ENCODE measurements around the gene NIPAL3. TPM values are rescaled to one million over a fixed set of nuclear protein-coding genes. Genes with fewer than 3 reads are reported as not detected.
"Not testable (repeated sequence)": the region's sequence is repeated elsewhere in the genome, so short reads cannot be mapped to it uniquely, and the experiment has no call there.

NIPAL3 gene
- total RNA-seq, 3 donors from 2014 or later (not counting 1 experiment from before 2014, with no cell fraction given): 16.6 to 31.9 (median 29.4) TPM

GRCh38 chr1:24457866-24458265 lies 42.3 kb downstream of the NIPAL3 start:
- Histone ChIP-seq H3K27me3 (ENCODE audit: control insufficient read depth, insufficient read depth, low read length) (no peaks in the 10 kb centered on the region), H3K4me3 (ENCODE audit: low read length) (no peak overlapping the region), H3K9me3 (ENCODE audit: control insufficient read depth, insufficient read depth, low read length) (no peaks in the 10 kb centered on the region), H3K36me3 (ENCODE audit: control insufficient read depth, insufficient read depth, low read length) (peaks cover 63% of the 10 kb centered on the region), H3K27ac (ENCODE audit: low read length) (no peak overlapping the region), H3K4me1 (ENCODE audit: control insufficient read depth, insufficient read depth, low read length) (no peaks in the 10 kb centered on the region)
- intact Hi-C loops (cut with micrococcal nuclease): no loop called here
- Mint-ChIP-seq H3K4me1 (no peaks in the 10 kb centered on the region), H3K9me3 (no peaks in the 10 kb centered on the region), H3K36me3 (peaks cover 30% of the 10 kb centered on the region), H3K27ac (no peak overlapping the region), H3K4me3 (no peak overlapping the region), H3K27me3 (ENCODE audit: low read depth in 2 of 2) (no peaks in the 10 kb centered on the region)
- no peak for DNase-seq
- WGBS (ENCODE audit: insufficient coverage): 98% methylated on average over 3 of the region's 3 CpGs
- ATAC-seq: no peak
- TF ChIP-seq, protein P1, sequence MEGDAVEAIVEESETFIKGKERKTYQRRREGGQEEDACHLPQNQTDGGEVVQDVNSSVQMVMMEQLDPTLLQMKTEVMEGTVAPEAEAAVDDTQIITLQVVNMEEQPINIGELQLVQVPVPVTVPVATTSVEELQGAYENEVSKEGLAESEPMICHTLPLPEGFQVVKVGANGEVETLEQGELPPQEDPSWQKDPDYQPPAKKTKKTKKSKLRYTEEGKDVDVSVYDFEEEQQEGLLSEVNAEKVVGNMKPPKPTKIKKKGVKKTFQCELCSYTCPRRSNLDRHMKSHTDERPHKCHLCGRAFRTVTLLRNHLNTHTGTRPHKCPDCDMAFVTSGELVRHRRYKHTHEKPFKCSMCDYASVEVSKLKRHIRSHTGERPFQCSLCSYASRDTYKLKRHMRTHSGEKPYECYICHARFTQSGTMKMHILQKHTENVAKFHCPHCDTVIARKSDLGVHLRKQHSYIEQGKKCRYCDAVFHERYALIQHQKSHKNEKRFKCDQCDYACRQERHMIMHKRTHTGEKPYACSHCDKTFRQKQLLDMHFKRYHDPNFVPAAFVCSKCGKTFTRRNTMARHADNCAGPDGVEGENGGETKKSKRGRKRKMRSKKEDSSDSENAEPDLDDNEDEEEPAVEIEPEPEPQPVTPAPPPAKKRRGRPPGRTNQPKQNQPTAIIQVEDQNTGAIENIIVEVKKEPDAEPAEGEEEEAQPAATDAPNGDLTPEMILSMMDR (IDR thresholded peaks at IDR 0.05): no peak

DNA sequence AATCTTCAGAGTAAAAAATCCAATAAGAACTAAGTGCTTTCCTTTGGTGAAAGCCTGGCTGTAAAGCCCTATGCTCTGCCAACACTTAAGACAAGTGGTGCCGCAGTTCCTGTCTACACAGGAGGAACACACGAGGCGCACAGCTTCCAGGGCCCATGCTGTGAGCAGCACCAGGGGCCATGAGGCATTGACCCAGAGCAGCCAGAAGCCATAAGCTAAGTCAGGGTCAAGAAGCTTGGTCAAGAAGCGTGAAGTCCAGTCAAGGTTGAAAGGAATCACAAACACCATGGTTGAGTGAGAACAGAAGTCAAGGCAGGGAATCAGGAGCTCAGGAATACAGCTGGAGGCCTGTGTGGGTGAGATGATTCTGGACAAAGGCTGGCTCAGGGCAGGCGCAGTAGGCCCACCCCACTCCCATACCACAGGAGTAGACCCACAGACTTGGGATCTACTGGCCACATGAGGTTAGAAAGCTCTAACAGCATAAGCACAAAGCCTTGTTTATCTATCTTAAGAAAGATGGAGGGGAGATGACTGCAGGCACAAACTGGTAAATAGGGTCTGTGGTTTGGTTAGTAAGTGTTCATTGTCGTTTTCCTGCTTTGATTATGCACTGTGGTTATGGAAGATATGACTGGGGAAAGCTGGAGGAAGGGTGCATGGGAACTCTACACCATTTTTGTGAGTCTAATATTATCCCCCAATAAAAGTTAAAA lies 44.1 kb downstream of the NIPAL3 start:
- Mint-ChIP-seq H3K4me1 (no peaks in the 10 kb centered on the region), H3K36me3 (peaks cover 33% of the 10 kb centered on the region), H3K27me3 (ENCODE audit: low read depth in 2 of 2) (no peaks in the 10 kb centered on the region), H3K9me3 (no peaks in the 10 kb centered on the region), H3K27ac (no peak overlapping the region), H3K4me3 (no peak overlapping the region)
- DNase-seq (no peak), ATAC-seq (no peak)
- no peak overlapping the region for H3K27ac ChIP-seq (ENCODE audit: low read length)
- H3K36me3 ChIP-seq (ENCODE audit: control insufficient read depth, insufficient read depth, low read length): peaks cover 62% of the 10 kb centered on the region
- no peak overlapping the region for H3K4me3 ChIP-seq (ENCODE audit: low read length)
- TF ChIP-seq, protein P1 (IDR thresholded peaks at IDR 0.05): no peak
- 90% methylated on average over 5 of the region's 6 CpGs for WGBS (ENCODE audit: insufficient coverage)
- H3K9me3 ChIP-seq (ENCODE audit: control insufficient read depth, insufficient read depth, low read length): no peaks in the 10 kb centered on the region
- no peaks in the 10 kb centered on the region for H3K4me1 ChIP-seq (ENCODE audit: control insufficient read depth, insufficient read depth, low read length)
- intact Hi-C loops (cut with micrococcal nuclease): no loop called here
- H3K27me3 ChIP-seq (ENCODE audit: control insufficient read depth, insufficient read depth, low read length): no peaks in the 10 kb centered on the region

DNA sequence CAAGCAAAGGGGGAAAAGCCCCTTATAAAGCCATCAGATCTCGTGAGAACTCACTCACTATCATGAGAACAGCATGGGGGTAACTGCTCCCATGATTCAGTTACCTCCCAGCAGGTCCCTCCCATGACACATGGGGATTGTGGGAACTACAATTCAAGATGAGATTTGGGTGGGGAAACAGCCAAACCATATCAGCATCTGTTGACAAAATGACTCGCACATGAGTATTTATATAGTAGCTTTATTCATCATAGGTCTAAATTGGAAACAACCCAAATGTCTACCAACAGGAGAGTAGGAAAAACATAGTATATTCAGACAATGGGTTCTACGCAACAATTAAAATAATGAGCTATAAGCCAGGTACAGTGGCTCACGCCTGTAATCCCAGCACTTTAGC lies 46.5 kb downstream of the NIPAL3 start:
- H3K27ac ChIP-seq (ENCODE audit: low read length); H3K4me1 Mint-ChIP-seq; H3K9me3 Mint-ChIP-seq; H3K4me3 ChIP-seq (ENCODE audit: low read length); H3K27ac Mint-ChIP-seq; ATAC-seq; DNase-seq; H3K27me3 Mint-ChIP-seq (ENCODE audit: low read depth in 2 of 2); intact Hi-C loops (cut with micrococcal nuclease); H3K4me1 ChIP-seq (ENCODE audit: control insufficient read depth, insufficient read depth, low read length); H3K9me3 ChIP-seq (ENCODE audit: control insufficient read depth, insufficient read depth, low read length); H3K27me3 ChIP-seq (ENCODE audit: control insufficient read depth, insufficient read depth, low read length); H3K4me3 Mint-ChIP-seq: not testable (repeated sequence)
- peaks cover 60% of the 10 kb centered on the region for H3K36me3 ChIP-seq (ENCODE audit: control insufficient read depth, insufficient read depth, low read length)
- 93% methylated on average over 3 of the region's 4 CpGs for WGBS (ENCODE audit: insufficient coverage)
- H3K36me3 Mint-ChIP-seq: peaks cover 42% of the 10 kb centered on the region

DNA sequence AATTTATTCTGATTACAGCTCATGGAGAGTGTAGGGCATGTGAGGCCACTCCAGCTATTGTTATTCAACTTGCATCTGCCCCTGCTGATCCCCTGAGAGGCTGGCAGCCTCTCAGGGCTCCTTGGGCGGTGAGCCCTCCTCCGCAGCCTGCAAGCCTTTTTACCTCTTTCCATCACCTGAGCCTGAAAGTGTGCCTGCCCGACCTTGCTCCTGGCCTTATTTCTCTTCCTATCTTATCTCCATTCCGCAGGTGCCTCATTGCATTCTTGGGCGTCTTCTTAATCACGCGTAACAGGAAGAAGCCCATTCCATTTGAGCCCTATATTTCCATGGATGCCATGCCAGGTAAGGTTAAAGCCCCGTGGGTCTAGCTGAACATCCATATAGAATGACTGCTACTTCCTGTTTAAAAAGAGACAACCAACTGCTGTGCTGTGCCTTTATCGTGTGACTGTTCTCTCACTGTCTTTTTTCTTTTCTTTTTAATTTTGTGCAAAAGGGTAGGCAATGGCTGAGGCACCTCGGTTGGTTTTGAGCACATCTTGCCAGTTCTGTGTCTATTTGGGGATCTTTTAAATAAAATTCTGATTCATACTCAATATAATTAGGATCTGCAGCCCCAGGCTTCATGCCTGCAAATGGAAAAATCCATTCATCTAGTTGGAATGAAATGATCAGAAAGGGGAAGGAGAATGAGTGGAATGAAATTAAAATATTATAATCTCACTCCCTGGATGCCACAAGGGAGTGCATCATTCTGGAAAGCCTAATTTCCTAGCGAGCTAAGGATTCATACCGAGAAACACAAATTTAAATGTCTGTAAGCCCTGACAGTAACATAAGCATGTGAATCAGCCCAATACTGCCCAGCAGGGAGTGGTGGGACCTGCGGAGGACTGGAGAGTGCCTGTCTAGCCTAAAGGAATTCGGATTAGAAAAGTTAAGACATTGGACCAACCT lies 48.5 kb downstream of the NIPAL3 start:
- peaks cover 47% of the 10 kb centered on the region for H3K36me3 ChIP-seq (ENCODE audit: control insufficient read depth, insufficient read depth, low read length)
- peak in 1 of 2 donors; percentile 16 for DNase-seq
- no peak overlapping the region for H3K27ac ChIP-seq (ENCODE audit: low read length)

More for the DNA sequence above, 48.5 kb downstream of the NIPAL3 start:
- intact Hi-C loops (cut with micrococcal nuclease): no loop called here
- Mint-ChIP-seq H3K4me1 (peaks cover 0 to 4% of the 10 kb centered on the region in 2 donors), H3K27me3 (ENCODE audit: low read depth in 2 of 2) (no peaks in the 10 kb centered on the region), H3K36me3 (peaks cover 40% of the 10 kb centered on the region), H3K9me3 (no peaks in the 10 kb centered on the region), H3K27ac (no peak overlapping the region), H3K4me3 (no peak overlapping the region)
- H3K4me3 ChIP-seq (ENCODE audit: low read length): no peak overlapping the region
- TF ChIP-seq, protein P1 (IDR thresholded peaks at IDR 0.05): no peak
- 93% methylated on average over 13 of the region's 14 CpGs for WGBS (ENCODE audit: insufficient coverage)
- H3K4me1 ChIP-seq (ENCODE audit: control insufficient read depth, insufficient read depth, low read length): no peaks in the 10 kb centered on the region
- ATAC-seq: no peak
- H3K27me3 ChIP-seq (ENCODE audit: control insufficient read depth, insufficient read depth, low read length): no peaks in the 10 kb centered on the region
- H3K9me3 ChIP-seq (ENCODE audit: control insufficient read depth, insufficient read depth, low read length): no peaks in the 10 kb centered on the region

All from natural killer cell (primary cell).